Measurements from ENCODE around the gene ZNF2. TPM values are rescaled to one million over a fixed set of nuclear protein-coding genes. Genes with fewer than 3 reads are reported as not detected.
"Not testable (repeated sequence)": the region's sequence is repeated elsewhere in the genome, so short reads cannot be mapped to it uniquely, and the experiment has no call there.

The ZNF2 gene
- polyA plus RNA-seq, 3 donors = 8.6 to 9.4 (median 8.6) TPM

- DNase-seq = not testable (repeated sequence)
Measured at GRCh38 chr2:95192956-95193355, 27.3 kb downstream of the ZNF2 start.

GRCh38 chr2:95203911-95204310 lies 38.3 kb downstream of the ZNF2 start:
- DNase-seq = no peak

- DNase-seq = no peak
Measured at GRCh38 chr2:95204396-95204795, 38.8 kb downstream of the ZNF2 start.

- DNase-seq = no peak
Measured at GRCh38 chr2:95206096-95206495, 40.5 kb downstream of the ZNF2 start.

GRCh38 chr2:95207111-95207961 lies 41.7 kb downstream of the ZNF2 start, which contains the start of gene ZNF892:
Gene ZNF892, plus strand, starts transcription at chr2:95207521. Its CDS starts 295 bp downstream, at chr2:95207816.
- peak; percentile 91 for DNase-seq

GRCh38 chr2:95208106-95208505 lies 42.5 kb downstream of the ZNF2 start:
- no peak for DNase-seq

- DNase-seq = no peak
Measured at GRCh38 chr2:95215018-95215612, 49.5 kb downstream of the ZNF2 start.

- DNase-seq = no peak
Measured at GRCh38 chr2:95220449-95220848, 54.8 kb downstream of the ZNF2 start.

GRCh38 chr2:95225658-95226057 lies 60.0 kb downstream of the ZNF2 start:
- no peak for DNase-seq

- peak; percentile 58 for DNase-seq
Measured at GRCh38 chr2:95231723-95232122, 66.1 kb downstream of the ZNF2 start.

GRCh38 chr2:95232232-95232631 lies 66.6 kb downstream of the ZNF2 start:
- no peak for DNase-seq

Other genes with a start within 250 kb of the ZNF2 start
- 100 to 1,000 TPM; 283 to 352 (median 306) TPM for gene MAL, start 140.1 kb upstream of the ZNF2 start, polyA plus RNA-seq (ENCODE audit: insufficient read length in 3 of 3)
- gene MRPS5, start 44.0 kb upstream of the ZNF2 start, polyA plus RNA-seq (ENCODE audit: insufficient read length in 3 of 3) = 10 to 100 TPM; 73.7 to 97.5 (median 84.4) TPM
- gene ZNF514, start 6.0 kb upstream of the ZNF2 start, polyA plus RNA-seq (ENCODE audit: insufficient read length in 3 of 3) = 10 to 100 TPM; 21.0 to 41.9 (median 32.1) TPM
- 1 to 10 TPM; 4.4 to 6.8 (median 5.1) TPM for gene ZNF892, start 41.7 kb downstream of the ZNF2 start, polyA plus RNA-seq (ENCODE audit: insufficient read length in 3 of 3)
- 10 to 100 TPM; 34.1 to 46.1 (median 44.5) TPM for gene PROM2, start 108.6 kb downstream of the ZNF2 start, polyA plus RNA-seq (ENCODE audit: insufficient read length in 3 of 3)
- gene KCNIP3, start 131.5 kb downstream of the ZNF2 start, polyA plus RNA-seq (ENCODE audit: insufficient read length in 3 of 3) = 10 to 100 TPM; 15.5 to 23.4 (median 19.1) TPM
- 10 to 100 TPM; 40.1 to 54.2 (median 49.9) TPM for gene FAHD2A, start 236.9 kb downstream of the ZNF2 start, polyA plus RNA-seq (ENCODE audit: insufficient read length in 3 of 3)

All from renal pelvis (tissue), 4 donors.